MM.1S (cell line): ENCODE data around the gene GLIS2.

ENCODE experiments used
- EZH2 ChIP-seq: fragments of 300-600 bp; sonication (generic); optimal IDR thresholded peaks from 2 replicates; pipeline ENCODE3; 2017; ENCODE audit warnings: low read depth, mild to moderate bottlenecking, antibody characterized with exemption, low read length, mixed read lengths
- EZH2phosphoT487 ChIP-seq: fragments of 300-600 bp; sonication (generic); IDR thresholded peaks from 2 replicates; pipeline ENCODE4 v1.6.1; 2018; ENCODE audit warnings: antibody characterized with exemption, low read length
- TF ChIP-seq, protein P1 (sequence below): fragments of 300-600 bp; sonication (generic); IDR thresholded peaks from 2 replicates; pipeline ENCODE4 v1.5.1; 2016; ENCODE audit warnings: antibody characterized with exemption, low read length, mixed read lengths

DNA sequence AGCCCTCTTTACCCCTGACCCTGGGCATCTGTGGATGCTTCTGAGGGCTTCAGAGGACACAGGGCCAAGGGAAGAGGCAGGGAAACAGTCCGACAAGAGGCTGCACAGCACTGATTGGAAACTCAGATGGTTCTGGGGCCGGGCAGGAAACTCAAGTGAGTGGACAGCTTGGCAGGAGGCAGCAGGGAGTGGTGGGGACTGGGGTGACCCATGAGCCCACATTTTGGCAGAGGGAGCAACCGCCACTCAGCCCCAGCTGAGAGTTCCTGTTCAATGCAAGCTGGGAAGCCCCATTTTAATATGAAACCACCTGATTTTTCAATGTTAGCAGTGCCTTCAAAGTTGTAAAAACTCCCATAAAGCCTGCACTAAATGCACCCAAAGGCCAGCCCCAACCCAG, 54.3 kb downstream of the GLIS2 start:
- TF ChIP-seq, protein P1, sequence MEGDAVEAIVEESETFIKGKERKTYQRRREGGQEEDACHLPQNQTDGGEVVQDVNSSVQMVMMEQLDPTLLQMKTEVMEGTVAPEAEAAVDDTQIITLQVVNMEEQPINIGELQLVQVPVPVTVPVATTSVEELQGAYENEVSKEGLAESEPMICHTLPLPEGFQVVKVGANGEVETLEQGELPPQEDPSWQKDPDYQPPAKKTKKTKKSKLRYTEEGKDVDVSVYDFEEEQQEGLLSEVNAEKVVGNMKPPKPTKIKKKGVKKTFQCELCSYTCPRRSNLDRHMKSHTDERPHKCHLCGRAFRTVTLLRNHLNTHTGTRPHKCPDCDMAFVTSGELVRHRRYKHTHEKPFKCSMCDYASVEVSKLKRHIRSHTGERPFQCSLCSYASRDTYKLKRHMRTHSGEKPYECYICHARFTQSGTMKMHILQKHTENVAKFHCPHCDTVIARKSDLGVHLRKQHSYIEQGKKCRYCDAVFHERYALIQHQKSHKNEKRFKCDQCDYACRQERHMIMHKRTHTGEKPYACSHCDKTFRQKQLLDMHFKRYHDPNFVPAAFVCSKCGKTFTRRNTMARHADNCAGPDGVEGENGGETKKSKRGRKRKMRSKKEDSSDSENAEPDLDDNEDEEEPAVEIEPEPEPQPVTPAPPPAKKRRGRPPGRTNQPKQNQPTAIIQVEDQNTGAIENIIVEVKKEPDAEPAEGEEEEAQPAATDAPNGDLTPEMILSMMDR, result no peak
- TF ChIP-seq EZH2 (no peak), EZH2phosphoT487 (no peak)
